ENCODE data around the gene CDH23.

Gene CDH23

GRCh38 chr10:71671994-71672946, 275.6 kb downstream of the CDH23 start:
- DNase-seq: no peak

- no peak for DNase-seq
Observed at GRCh38 chr10:71675295-71675970, 278.7 kb downstream of the CDH23 start.

- DNase-seq: no peak
Observed at GRCh38 chr10:71677261-71677660, 280.5 kb downstream of the CDH23 start.

GRCh38 chr10:71678057-71678805, 281.5 kb downstream of the CDH23 start:
- no peak for DNase-seq

GRCh38 chr10:71679425-71679824, 282.7 kb downstream of the CDH23 start:
- no peak for DNase-seq

GRCh38 chr10:71681977-71682376, 285.3 kb downstream of the CDH23 start:
- no peak for DNase-seq

GRCh38 chr10:71683301-71683700, 286.6 kb downstream of the CDH23 start:
- no peak for DNase-seq

GRCh38 chr10:71684356-71685173, 287.8 kb downstream of the CDH23 start:
- no peak for DNase-seq

- no peak for DNase-seq
Observed at GRCh38 chr10:71685554-71686232, 289.0 kb downstream of the CDH23 start.

- DNase-seq: no peak
Observed at GRCh38 chr10:71687077-71687476, 290.4 kb downstream of the CDH23 start.

GRCh38 chr10:71687480-71687879, 290.8 kb downstream of the CDH23 start:
- DNase-seq: no peak

- DNase-seq: no peak
Observed at GRCh38 chr10:71688256-71688655, 291.5 kb downstream of the CDH23 start.

GRCh38 chr10:71690094-71690720, 293.5 kb downstream of the CDH23 start:
- DNase-seq: no peak

GRCh38 chr10:71691405-71691804, 294.7 kb downstream of the CDH23 start:
- DNase-seq: no peak

- DNase-seq: no peak
Observed at GRCh38 chr10:71692598-71693306, 296.0 kb downstream of the CDH23 start.

GRCh38 chr10:71693377-71693776, 296.7 kb downstream of the CDH23 start:
- DNase-seq: no peak

- no peak for DNase-seq
Observed at GRCh38 chr10:71694039-71694501, 297.4 kb downstream of the CDH23 start.

GRCh38 chr10:71694567-71694968, 297.8 kb downstream of the CDH23 start:
- DNase-seq: peak; percentile 75

- DNase-seq: no peak
Observed at GRCh38 chr10:71695502-71696476, 299.1 kb downstream of the CDH23 start.

All from CD4-positive, alpha-beta T cell treated with Interferon gamma for 1 hour (primary cell).